SKM-1 treated with dmso at 0.1 percent for 144 hours (cell line): Measurements from ENCODE around the gene IRF9.
A peak's percentile ranks its signal among the peaks of the same experiment; 100 is the strongest.

ENCODE experiments used
- DNase-seq: peaks from one replicate; lab custom pipeline; 2025; ENCODE audit not compliant: unreplicated experiment; lab: John Stamatoyannopoulos, UW

The IRF9 gene

GRCh38 chr14:24176599-24176998, 15.5 kb downstream of the IRF9 start:
- DNase-seq = no peak

DNA sequence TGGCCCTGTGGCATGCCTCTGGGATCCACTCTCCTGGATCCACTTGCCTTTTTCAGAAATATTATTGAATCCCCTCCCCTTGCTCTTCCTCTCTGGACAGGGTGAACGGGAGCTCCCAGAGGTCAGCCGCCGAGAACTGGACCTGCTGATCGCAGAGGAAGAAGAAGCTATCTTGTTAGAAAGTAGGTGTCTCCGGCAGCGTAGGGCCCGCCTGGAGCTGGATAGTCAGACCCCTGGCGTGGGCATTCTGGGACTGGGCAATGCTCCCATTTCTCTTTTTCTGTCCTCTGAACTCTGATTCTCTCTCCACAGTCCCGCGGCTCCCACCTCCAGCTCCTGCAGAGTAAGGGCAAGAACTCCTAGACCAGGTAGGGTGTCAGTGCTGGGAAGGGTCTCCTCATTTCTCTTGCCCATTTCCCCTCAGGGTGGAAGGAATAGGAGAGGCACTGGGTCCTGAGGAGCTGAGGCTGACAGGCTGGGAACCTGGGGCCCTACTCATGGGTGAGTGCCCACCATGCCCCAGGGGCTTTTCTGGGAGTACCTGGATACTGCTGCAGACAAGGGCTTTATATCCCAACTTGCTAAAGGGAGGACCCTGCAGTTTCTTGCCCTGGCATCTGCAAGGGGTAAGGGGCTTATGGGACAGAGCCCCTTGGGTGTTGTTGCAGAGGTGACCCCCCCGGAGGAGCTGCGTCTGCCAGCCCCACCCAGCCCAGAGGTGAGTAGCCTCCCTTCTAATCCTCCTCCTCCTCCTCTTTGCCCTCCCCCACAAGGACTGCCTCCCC, 16.2 kb downstream of the IRF9 start:
- DNase-seq = no peak

GRCh38 chr14:24177891-24178290, 16.8 kb downstream of the IRF9 start:
- DNase-seq = no peak

DNA sequence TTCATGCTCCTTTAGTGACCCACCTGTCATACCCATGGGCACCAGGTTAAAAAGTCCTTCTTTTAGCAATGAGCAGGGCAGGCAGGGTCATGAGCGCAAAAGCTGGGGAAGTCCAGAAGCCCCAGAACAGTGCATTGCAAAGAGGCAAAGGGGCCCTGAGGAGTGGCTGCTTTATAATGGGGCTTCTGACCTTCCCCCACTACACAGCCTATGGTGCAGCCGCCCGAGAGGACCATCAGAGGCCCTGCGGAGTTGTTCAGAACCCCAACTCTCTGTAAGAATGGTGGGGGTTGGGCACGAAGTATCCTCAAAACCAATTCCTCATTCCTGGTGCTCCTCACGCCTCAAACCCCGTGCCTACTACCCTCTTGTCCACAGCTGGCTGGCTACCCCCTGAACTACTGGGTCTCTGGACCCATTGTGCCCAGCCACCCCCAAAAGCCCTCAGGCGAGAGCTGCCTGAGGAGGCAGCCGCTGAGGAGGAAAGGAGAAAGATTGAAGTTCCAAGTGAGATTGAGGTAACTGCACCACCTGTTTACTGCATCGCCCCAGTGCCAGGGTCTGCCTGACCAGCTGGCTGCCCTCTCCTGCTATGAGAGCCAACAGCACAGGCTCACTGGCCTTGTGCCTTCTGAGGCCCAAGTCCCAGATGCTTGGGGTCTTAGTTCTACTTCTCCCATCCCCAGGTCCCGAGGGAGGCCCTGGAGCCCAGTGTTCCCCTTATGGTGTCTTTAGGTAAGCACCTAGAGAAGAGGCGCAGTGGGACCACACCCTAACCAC, 17.5 kb downstream of the IRF9 start:
- DNase-seq = no peak

DNA sequence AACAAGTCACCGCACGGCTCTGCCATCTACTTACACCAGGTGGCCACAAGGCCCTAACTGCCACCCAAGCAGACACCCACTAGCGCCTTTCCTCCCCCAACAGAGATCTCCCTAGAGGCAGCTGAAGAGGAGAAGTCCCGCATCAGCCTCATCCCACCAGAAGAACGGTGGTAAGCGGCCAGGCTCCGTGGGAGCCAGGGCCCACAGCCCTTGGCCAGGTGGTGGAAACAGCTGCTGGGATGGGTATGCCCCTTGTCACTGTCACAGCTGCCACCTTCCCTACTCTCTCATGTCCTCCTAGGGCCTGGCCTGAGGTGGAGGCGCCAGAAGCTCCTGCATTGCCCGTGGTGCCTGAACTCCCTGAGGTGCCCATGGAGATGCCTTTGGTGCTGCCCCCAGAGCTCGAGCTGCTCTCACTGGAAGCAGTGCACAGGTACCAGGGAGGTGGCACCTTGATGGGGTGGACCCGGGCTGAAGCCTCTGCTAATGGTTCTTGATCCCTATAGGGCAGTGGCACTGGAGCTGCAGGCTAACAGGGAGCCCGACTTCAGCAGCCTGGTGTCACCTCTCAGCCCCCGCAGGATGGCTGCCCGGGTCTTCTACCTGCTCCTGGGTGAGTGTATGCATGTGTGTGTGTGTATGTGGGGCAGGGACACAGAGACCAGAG, 18.4 kb downstream of the IRF9 start:
- DNase-seq = no peak

DNA sequence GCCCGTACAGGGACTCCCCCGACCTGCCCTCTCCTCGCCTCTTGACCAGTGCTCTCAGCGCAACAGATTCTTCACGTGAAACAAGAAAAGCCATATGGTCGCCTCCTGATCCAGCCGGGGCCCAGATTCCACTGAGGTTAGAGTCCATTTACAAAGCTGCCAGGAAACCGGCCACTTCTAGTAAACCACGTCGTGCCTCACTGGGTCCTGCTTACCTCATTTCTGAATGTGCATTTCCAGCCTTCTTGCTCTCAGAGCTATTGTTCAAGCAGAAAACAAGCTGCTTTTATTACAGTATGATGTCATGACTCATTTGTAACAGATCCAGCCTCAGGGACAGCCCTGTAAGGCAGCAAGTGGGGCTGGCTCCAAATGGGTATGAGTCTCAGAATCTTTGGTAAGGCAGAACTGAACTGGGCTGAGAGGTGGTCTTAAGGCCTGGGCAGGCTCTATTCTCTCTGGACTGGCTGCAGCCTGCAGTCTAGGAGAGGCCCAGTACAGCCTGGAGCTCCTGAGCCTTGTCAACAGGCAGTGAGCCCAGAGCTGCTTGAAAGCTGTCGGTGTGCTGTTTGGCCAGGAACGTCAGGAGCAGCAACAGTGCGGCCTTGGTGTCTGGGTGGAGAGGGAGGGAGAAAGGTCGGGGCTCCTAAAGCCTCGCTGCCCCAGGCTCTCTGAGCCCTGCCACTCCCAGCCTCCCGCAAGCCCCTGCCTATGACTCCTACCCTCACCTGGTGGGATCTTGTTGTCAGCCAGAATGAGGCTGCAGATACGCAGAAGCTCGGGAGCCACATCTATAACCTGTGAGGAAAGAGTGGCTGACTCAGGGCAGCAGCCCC, 19.1 kb downstream of the IRF9 start:
- DNase-seq = no peak

- DNase-seq = no peak
Observed at GRCh38 chr14:24181371-24182077, 20.5 kb downstream of the IRF9 start.

DNA sequence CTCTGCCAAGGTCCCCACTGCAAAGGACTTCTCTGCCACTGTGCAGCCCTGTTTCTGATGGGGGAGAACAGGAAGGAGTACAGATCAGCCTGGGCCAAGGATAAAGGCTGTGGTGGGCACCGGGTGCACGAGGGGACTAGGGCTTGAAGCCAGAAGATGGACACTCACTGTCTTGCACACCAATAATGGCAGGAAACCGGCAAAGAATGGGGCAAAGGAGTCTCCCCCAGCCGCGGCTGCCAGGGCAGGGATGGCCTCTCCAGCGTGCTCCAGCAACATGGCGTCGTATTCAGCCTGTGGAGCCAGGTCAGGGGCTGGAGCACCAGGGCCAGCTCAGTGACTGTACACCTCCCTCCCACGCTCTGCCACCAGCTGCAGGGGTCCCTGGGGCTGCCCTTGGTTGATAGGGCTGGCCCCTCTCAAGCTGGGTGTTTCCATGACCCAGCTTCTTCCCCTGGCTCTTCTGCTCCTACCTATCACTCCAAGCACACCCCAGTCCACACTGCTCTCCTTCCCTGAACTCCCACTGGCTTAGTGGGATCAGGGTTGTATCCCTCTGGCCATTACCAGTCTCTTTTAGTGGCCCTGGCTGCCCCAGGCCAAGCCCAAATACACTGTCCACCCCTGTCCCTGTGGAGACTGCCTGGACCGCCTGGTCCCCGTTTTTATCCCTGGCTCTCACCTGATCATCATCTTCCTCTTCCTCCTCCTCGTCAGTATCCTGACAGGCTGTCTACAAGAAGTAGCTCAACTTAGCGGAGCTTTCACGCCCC, 21.2 kb downstream of the IRF9 start:
- no peak for DNase-seq

DNA sequence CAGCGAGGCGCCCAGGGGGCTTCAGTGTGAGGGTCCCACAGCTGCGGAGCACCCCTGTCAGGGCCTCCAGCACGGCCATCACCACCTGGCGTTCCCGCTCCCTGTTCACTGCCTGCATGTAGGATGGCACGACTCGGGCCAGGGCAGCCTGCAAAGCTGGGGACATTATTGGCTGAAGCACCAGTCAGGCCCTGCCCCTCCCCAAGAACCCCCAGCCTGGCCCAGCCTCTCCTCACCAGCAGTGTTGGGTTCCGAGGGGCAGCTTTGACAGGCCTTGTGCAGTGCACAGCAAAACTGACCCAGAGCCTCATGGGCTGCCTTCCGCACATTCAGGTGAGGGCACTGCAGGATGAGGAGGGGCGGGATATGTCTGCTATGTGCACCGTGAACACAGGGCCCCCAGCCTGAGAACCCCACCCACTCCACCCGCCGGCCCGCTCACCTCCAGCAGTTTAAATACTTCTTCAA, 22.0 kb downstream of the IRF9 start:
- DNase-seq = no peak

GRCh38 chr14:24184104-24184970, 23.3 kb downstream of the IRF9 start:
- DNase-seq = no peak

GRCh38 chr14:24185026-24185425, 24.0 kb downstream of the IRF9 start:
- DNase-seq = no peak

- DNase-seq = no peak
Observed at GRCh38 chr14:24185741-24186140, 24.7 kb downstream of the IRF9 start.

DNA sequence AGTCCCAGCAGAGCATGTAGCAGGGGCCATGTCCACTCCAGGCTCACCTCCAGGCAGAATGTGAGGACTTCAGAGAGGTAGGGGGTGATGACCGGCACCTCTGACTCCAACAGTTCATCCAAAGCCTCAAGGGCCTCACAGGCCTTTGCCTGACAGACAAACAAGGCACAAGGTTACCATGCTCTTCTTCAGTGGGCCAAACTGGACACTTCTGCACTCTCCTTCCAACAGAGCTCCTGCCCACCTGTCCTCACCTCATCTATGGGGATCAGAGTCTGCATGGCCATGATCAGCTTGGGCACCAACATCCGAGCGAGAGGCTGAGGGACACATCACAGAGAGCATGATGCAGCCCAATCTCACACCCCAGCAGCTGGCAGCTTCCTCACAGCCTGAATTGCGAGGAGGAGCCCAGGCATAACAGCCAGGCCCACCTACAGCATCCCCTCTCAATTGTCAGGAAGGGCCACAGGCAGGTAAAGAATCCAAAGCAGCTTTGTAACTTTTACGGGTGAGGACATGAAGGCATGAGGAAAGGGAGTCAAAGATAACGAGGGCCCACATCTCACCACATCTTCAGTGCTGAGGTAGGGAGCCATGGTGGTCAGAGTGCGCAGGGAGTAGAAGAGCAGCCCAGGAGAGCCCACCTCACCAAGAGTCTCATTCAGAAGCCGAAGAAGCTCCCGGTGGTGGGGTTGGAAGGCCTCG, 25.9 kb downstream of the IRF9 start:
- DNase-seq = no peak

- no peak for DNase-seq
Observed at GRCh38 chr14:24187539-24187915, 26.5 kb downstream of the IRF9 start.

DNA sequence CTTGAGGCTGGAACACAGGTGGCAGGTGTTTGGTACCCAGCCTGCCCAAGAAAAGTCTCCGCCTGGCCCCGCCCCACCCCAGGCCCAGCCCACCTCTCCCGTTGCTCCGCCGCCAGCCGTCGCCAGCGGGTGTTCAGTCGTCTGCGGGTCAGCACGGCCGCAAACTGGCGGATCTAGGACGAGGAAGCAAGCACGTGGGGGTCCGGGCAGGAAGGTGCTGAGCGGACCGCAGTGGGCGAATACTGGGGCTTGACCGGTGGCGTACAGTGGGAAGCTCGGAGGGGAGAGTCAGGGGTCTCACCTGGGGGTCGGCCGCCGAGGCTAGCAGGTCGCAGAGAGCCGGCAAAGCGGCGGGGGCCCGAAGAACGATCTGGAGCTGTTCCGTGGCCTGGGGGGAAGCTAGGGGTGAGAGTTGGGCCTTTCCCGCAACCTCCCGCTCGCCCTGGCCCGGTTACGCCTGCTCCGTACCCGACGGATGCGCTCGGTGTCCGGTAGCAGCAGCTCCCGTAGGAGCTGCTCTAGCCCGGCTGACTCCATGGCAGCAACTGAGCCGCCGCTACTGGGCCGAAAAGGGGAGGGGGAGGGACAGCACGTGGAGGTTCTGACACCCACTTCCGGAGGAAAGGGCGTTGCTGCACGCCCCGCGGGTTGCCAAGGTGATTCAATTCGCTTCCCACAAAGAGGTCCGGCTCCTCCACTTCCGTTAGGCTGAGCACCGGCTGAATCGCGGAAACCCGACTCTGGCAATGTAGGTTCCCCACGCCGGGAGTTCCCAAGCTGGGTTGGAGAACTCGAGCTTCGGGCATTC, 27.4 kb downstream of the IRF9 start, which contains the start of gene IPO4:
TSS of gene IPO4 (minus strand) at position 566 of the 808 bp plus-strand sequence. CDS start at position 537, 29 bp downstream.
- peak; percentile 82 for DNase-seq

- no peak for DNase-seq
Observed at GRCh38 chr14:24189059-24189375, 28.0 kb downstream of the IRF9 start.

DNA sequence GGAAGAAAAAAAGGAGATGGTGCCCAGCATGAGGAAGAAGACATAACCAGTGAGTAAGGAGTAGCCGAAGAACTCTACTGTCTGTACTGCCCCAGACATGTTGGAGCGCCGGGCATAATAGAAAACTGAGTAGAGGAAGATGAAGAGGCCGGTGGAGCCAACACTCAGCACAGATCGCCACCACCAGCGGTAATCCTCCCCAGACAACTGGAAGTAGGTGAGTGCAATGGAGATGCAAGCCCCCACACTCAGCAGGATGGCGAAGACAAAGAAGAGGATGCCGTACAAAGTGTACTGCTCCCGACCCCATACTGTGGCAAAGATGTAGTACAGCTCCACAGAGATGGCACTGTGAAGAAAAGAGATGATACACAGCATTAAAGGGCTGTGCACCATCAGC, 28.4 kb downstream of the IRF9 start:
- DNase-seq = no peak
